Measurements from ENCODE around the gene AGAP2.

DNA sequence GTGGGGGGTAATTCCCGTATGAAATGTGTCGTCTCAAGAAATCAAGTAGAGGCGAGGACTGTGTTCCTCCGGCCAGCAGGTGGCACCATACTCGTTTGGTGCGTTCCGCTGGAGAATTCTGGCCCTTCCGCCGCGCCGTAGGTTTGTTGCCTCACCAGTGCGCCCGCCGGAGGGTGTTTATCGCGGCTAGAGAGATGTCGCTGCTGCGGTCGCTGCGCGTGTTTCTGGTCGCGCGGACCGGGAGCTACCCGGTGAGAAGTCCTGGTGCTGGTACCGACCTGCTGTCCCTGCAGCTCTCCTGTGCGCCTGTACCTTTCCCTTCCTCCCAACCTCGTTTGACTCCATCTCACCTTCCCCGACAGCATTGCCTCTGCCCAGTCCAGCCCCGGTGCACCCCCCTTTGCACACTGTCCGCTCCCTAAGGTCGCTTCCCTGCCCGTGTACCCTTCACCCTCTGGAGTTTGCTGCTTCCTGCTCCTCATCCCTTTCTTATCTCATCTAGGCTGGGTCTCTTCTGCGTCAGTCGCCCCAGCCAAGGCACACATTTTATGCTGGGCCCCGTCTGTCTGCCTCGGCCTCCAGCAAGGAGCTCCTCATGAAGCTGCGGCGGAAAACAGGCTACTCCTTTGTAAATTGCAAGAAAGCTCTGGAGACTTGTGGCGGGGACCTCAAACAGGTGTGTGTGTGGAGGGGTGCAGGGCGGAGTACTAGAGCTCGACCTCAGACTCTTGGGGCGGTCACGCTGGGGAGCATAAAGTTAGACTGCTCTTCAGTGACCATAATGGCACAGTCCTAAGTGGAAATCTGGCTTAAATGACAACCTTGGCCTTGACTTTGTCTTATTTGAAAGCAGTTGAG is 44.3 kb upstream of the AGAP2 start, which contains the start of gene TSFM:
- TF ChIP-seq, protein P1, sequence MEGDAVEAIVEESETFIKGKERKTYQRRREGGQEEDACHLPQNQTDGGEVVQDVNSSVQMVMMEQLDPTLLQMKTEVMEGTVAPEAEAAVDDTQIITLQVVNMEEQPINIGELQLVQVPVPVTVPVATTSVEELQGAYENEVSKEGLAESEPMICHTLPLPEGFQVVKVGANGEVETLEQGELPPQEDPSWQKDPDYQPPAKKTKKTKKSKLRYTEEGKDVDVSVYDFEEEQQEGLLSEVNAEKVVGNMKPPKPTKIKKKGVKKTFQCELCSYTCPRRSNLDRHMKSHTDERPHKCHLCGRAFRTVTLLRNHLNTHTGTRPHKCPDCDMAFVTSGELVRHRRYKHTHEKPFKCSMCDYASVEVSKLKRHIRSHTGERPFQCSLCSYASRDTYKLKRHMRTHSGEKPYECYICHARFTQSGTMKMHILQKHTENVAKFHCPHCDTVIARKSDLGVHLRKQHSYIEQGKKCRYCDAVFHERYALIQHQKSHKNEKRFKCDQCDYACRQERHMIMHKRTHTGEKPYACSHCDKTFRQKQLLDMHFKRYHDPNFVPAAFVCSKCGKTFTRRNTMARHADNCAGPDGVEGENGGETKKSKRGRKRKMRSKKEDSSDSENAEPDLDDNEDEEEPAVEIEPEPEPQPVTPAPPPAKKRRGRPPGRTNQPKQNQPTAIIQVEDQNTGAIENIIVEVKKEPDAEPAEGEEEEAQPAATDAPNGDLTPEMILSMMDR (conservative IDR thresholded peaks at IDR 0.05; ENCODE audit: low read depth, low read length) = peak; percentile 93
- no peak for TF ChIP-seq EZH2 (IDR thresholded peaks at IDR 0.05; ENCODE audit: low read length, unreplicated experiment)

Data from PC-3 (cell line).